GM21717 (cell line): ENCODE measurements around the gene PIK3CB.
"Not testable (repeated sequence)": the region's sequence is repeated elsewhere in the genome, so short reads cannot be mapped to it uniquely, and the experiment has no call there.

Source experiments
- ATAC-seq: cut with Tn5 transposase; IDR thresholded peaks from one replicate; pipeline ENCODE4 v1.9.1; 2021; ENCODE audit warnings: mild to moderate bottlenecking, moderate library complexity; ENCODE audit not compliant: unreplicated experiment

The PIK3CB gene

GRCh38 chr3:138687236-138687635 is 147.5 kb downstream of the PIK3CB start:
- peak; percentile 37 for ATAC-seq

- peak; percentile 99 for ATAC-seq
These were observed 147.9 kb downstream of the PIK3CB start for GRCh38 chr3:138686771-138687221.

GRCh38 chr3:138684396-138684795 is 150.3 kb downstream of the PIK3CB start:
- no peak for ATAC-seq

- ATAC-seq, result no peak
These were observed 152.1 kb downstream of the PIK3CB start for GRCh38 chr3:138682648-138683047.

- ATAC-seq, result no peak
These were observed 153.1 kb downstream of the PIK3CB start for GRCh38 chr3:138681463-138682220.

- ATAC-seq, result not testable (repeated sequence)
These were observed 153.8 kb downstream of the PIK3CB start for GRCh38 chr3:138680974-138681373.

- no peak for ATAC-seq
These were observed 155.8 kb downstream of the PIK3CB start for GRCh38 chr3:138678874-138679392.

GRCh38 chr3:138678086-138678485 is 156.6 kb downstream of the PIK3CB start:
- ATAC-seq, result no peak

GRCh38 chr3:138675393-138675792 is 159.3 kb downstream of the PIK3CB start:
- no peak for ATAC-seq

GRCh38 chr3:138673641-138674530 is 160.8 kb downstream of the PIK3CB start:
- no peak for ATAC-seq

GRCh38 chr3:138670407-138670806 is 164.3 kb downstream of the PIK3CB start:
- no peak for ATAC-seq

GRCh38 chr3:138668107-138668506 is 166.6 kb downstream of the PIK3CB start:
- no peak for ATAC-seq

GRCh38 chr3:138657508-138657907 is 177.2 kb downstream of the PIK3CB start:
- no peak for ATAC-seq

- ATAC-seq, result no peak
These were observed 181.2 kb downstream of the PIK3CB start for GRCh38 chr3:138653567-138653966.

GRCh38 chr3:138649134-138649533 is 185.6 kb downstream of the PIK3CB start:
- ATAC-seq, result no peak

- ATAC-seq, result no peak
These were observed 188.2 kb downstream of the PIK3CB start for GRCh38 chr3:138646513-138646912.

GRCh38 chr3:138646008-138646407 is 188.7 kb downstream of the PIK3CB start:
- ATAC-seq, result no peak

GRCh38 chr3:138642927-138643253 is 191.8 kb downstream of the PIK3CB start:
- no peak for ATAC-seq

GRCh38 chr3:138642226-138642926 is 192.4 kb downstream of the PIK3CB start:
- ATAC-seq, result no peak

GRCh38 chr3:138640537-138640936 is 194.2 kb downstream of the PIK3CB start:
- no peak for ATAC-seq

- no peak for ATAC-seq
These were observed 196.1 kb downstream of the PIK3CB start for GRCh38 chr3:138638641-138639040.
